HL-60 (cell line): ENCODE measurements around the gene TOGARAM2.

Experiments
- TF ChIP-seq, protein P1 (sequence below): IDR thresholded peaks from one replicate; pipeline ENCODE4 v1.5.1; 2011; ENCODE audit warnings: low read length, control low read depth, inconsistent platforms; ENCODE audit not compliant: insufficient read depth
- TF ChIP-seq, protein P2 (sequence below): IDR thresholded peaks from 2 replicates; pipeline ENCODE4 v1.6.1; 2012; ENCODE audit warnings: low read depth; ENCODE audit not compliant: insufficient replicate concordance

DNA sequence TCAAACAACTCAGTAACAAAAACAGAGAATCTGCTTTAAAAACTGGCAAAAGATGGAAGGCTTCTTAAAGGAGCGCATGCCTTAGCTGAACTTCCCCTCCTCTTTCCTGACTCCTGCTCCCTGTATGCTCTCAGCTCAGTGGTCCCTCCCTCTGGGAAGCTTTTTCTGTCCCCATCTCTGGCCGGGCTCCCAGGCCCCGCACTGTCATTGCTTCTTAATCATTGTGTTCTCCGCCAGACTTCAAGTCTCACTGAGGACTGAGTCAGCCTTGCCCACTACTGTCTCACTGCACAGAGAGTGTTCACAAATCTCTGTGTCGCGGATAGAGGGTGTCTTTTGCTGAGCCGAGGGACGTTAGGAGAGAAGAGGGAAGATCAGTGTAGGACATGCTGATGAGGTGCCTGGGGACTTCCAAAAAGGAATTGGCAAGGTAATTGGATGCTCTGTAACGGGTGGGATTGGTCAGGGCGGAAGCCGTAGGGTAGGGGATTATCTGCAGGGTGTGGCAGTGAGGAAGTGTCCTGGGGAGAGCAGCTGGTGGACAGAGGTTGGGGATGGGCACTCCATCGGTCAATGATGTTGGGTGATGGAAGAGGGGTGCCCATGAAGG, 16.2 kb downstream of the TOGARAM2 start:
- TF ChIP-seq, protein P1, sequence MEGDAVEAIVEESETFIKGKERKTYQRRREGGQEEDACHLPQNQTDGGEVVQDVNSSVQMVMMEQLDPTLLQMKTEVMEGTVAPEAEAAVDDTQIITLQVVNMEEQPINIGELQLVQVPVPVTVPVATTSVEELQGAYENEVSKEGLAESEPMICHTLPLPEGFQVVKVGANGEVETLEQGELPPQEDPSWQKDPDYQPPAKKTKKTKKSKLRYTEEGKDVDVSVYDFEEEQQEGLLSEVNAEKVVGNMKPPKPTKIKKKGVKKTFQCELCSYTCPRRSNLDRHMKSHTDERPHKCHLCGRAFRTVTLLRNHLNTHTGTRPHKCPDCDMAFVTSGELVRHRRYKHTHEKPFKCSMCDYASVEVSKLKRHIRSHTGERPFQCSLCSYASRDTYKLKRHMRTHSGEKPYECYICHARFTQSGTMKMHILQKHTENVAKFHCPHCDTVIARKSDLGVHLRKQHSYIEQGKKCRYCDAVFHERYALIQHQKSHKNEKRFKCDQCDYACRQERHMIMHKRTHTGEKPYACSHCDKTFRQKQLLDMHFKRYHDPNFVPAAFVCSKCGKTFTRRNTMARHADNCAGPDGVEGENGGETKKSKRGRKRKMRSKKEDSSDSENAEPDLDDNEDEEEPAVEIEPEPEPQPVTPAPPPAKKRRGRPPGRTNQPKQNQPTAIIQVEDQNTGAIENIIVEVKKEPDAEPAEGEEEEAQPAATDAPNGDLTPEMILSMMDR: no peak
- TF ChIP-seq, protein P2, sequence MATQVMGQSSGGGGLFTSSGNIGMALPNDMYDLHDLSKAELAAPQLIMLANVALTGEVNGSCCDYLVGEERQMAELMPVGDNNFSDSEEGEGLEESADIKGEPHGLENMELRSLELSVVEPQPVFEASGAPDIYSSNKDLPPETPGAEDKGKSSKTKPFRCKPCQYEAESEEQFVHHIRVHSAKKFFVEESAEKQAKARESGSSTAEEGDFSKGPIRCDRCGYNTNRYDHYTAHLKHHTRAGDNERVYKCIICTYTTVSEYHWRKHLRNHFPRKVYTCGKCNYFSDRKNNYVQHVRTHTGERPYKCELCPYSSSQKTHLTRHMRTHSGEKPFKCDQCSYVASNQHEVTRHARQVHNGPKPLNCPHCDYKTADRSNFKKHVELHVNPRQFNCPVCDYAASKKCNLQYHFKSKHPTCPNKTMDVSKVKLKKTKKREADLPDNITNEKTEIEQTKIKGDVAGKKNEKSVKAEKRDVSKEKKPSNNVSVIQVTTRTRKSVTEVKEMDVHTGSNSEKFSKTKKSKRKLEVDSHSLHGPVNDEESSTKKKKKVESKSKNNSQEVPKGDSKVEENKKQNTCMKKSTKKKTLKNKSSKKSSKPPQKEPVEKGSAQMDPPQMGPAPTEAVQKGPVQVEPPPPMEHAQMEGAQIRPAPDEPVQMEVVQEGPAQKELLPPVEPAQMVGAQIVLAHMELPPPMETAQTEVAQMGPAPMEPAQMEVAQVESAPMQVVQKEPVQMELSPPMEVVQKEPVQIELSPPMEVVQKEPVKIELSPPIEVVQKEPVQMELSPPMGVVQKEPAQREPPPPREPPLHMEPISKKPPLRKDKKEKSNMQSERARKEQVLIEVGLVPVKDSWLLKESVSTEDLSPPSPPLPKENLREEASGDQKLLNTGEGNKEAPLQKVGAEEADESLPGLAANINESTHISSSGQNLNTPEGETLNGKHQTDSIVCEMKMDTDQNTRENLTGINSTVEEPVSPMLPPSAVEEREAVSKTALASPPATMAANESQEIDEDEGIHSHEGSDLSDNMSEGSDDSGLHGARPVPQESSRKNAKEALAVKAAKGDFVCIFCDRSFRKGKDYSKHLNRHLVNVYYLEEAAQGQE: no peak
